SH-SY5Y (cell line): ENCODE results near the gene ROBO1.

Experiments
- GATA2 ChIP-seq: IDR thresholded peaks from 2 replicates; pipeline ENCODE4 v1.6.1; 2011; ENCODE audit warnings: mild to moderate bottlenecking, low read depth, low read length
- GATA3 ChIP-seq: IDR thresholded peaks from 2 replicates; pipeline ENCODE4 v1.6.1; 2011; ENCODE audit warnings: low read depth, mild to moderate bottlenecking, low read length, moderate library complexity

GRCh38 chr3:79639855-79640254 is 127.9 kb downstream of the ROBO1 start:
- TF ChIP-seq GATA3, result no peak
- no peak for TF ChIP-seq GATA2
